Kidney capillary endothelial cell (primary cell): ENCODE data around the gene CFAP68.
"Not testable (repeated sequence)": the region's sequence is repeated elsewhere in the genome, so short reads cannot be mapped to it uniquely, and the experiment has no call there.

Source experiments
- DNase-seq: peaks from one replicate; pipeline ENCODE4 v3.0.0-alpha.2; 2018; ENCODE audit warnings: low spot score

Gene CFAP68

GRCh38 chr11:111870886-111871692, 8.3 kb upstream of the CFAP68 start, which contains the start of gene ALG9:
TSS of gene ALG9 (minus strand) at chr11:111871581. CDS start at chr11:111871482, 99 bp downstream.
- DNase-seq: peak; percentile 75

- DNase-seq: no peak
Measured at GRCh38 chr11:111871693-111872161, 7.6 kb upstream of the CFAP68 start.

GRCh38 chr11:111878385-111878848, 924 bp upstream of the CFAP68 start:
- peak; percentile 5 for DNase-seq

- no peak for DNase-seq
Measured at GRCh38 chr11:111879637-111879960, 258 bp downstream of the CFAP68 start.

GRCh38 chr11:111882202-111882601, 2.9 kb downstream of the CFAP68 start:
- no peak for DNase-seq

GRCh38 chr11:111885053-111885452, 5.7 kb downstream of the CFAP68 start:
- not testable (repeated sequence) for DNase-seq

GRCh38 chr11:111886032-111886431, 6.7 kb downstream of the CFAP68 start:
- DNase-seq: no peak

- DNase-seq: no peak
Measured at GRCh38 chr11:111886844-111887243, 7.5 kb downstream of the CFAP68 start.

- no peak for DNase-seq
Measured at GRCh38 chr11:111905411-111905810, 26.1 kb downstream of the CFAP68 start.

GRCh38 chr11:111906680-111907079, 27.3 kb downstream of the CFAP68 start:
- DNase-seq: no peak

- DNase-seq: no peak
Measured at GRCh38 chr11:111908639-111909305, 29.4 kb downstream of the CFAP68 start.

- no peak for DNase-seq
Measured at GRCh38 chr11:111909378-111909777, 30.0 kb downstream of the CFAP68 start.

- no peak for DNase-seq
Measured at GRCh38 chr11:111910676-111911562, 31.6 kb downstream of the CFAP68 start.

- DNase-seq: no peak
Measured at GRCh38 chr11:111911563-111912401, 32.4 kb downstream of the CFAP68 start, which contains the start of gene CRYAB. TSS of gene CRYAB (minus strand) at chr11:111911770. CDS start at chr11:111911724, 46 bp downstream.

GRCh38 chr11:111912535-111912934, 33.2 kb downstream of the CFAP68 start, which contains the start of gene HSPB2:
TSS of gene HSPB2 (plus strand) at chr11:111912734. CDS start at chr11:111912830, 96 bp downstream.
- no peak for DNase-seq

- no peak for DNase-seq
Measured at GRCh38 chr11:111913031-111913861, 33.9 kb downstream of the CFAP68 start.

- no peak for DNase-seq
Measured at GRCh38 chr11:111913997-111914396, 34.7 kb downstream of the CFAP68 start.

GRCh38 chr11:111916768-111917167, 37.4 kb downstream of the CFAP68 start:
- DNase-seq: no peak

GRCh38 chr11:111917312-111917711, 38.0 kb downstream of the CFAP68 start:
- DNase-seq: no peak

GRCh38 chr11:111917788-111918187, 38.4 kb downstream of the CFAP68 start:
- no peak for DNase-seq
